A549 (cell line): ENCODE measurements around the gene KCNQ2.

Experiments used
- CBX2 ChIP-seq: fragments of 200-600 bp; sonication (generic); IDR thresholded peaks from 2 replicates; pipeline ENCODE4 v1.6.1; 2016; ENCODE audit warnings: low read depth, mild to moderate bottlenecking, borderline replicate concordance
- CEBPB ChIP-seq, 2 experiments: fragments of >200 bp in 1 of 2; sonication (Bioruptor Twin) in 1 of 2; formaldehyde crosslinking in 1 of 2; IDR thresholded peaks; 2 replicates each; pipeline ENCODE4 v1.6.1; 2012 to 2016
- CHD2 ChIP-seq: fragments of 150-350 bp; IDR thresholded peaks from 2 replicates; pipeline ENCODE4 v1.6.1; 2014; ENCODE audit warnings: low read length; ENCODE audit not compliant: partially characterized antibody
- CHD4 ChIP-seq: fragments of 200-600 bp; sonication (generic); IDR thresholded peaks from 2 replicates; pipeline ENCODE4 v1.6.1; 2016; ENCODE audit warnings: antibody characterized with exemption, mild to moderate bottlenecking, borderline replicate concordance
- EP300 ChIP-seq, 2 experiments: fragments of >200 bp; sonication (Bioruptor Twin); formaldehyde crosslinking; IDR thresholded peaks; 2 replicates in 1 of 2; 3 replicates in 1 of 2; pipeline ENCODE4 v1.6.1; 2016 to 2017
- FOXS1 ChIP-seq: fragments of 250-450 bp; sonication (Bioruptor Pico); IDR thresholded peaks from 2 replicates; pipeline ENCODE4 v1.5.0; 2020; ENCODE audit warnings: mild to moderate bottlenecking, moderate library complexity
- JUN ChIP-seq, 2 experiments: fragments of >200 bp; sonication (Bioruptor Twin); formaldehyde crosslinking; IDR thresholded peaks; 2 replicates in 1 of 2; 3 replicates in 1 of 2; pipeline ENCODE4 v1.6.1; 2016 to 2017
- POLR2A ChIP-seq: IDR thresholded peaks from 2 replicates; pipeline ENCODE4 v1.6.1; 2012; ENCODE audit warnings: mild to moderate bottlenecking, low read length
- RAD21 ChIP-seq, 2 experiments: fragments of >200 bp in 1 of 2; sonication (Bioruptor Twin) in 1 of 2; formaldehyde crosslinking in 1 of 2; IDR thresholded peaks in 1 of 2; conservative IDR thresholded peaks in 1 of 2; 2 replicates in 1 of 2; 3 replicates in 1 of 2; pipeline ENCODE4 v1.6.1; 2012 to 2018; ENCODE audit warnings: inconsistent platforms in 1 of 2
- RCOR1 ChIP-seq: fragments of 150-350 bp; IDR thresholded peaks from 2 replicates; pipeline ENCODE4 v1.6.1; 2014; ENCODE audit warnings: antibody characterized with exemption, low read length, low read depth
- SREBF2 ChIP-seq: fragments of 450-650 bp; IDR thresholded peaks from 2 replicates; pipeline ENCODE4 v1.6.1; 2014; ENCODE audit warnings: mild to moderate bottlenecking, moderate library complexity
- TP53 ChIP-seq: fragments of 250-450 bp; sonication (Bioruptor Pico); IDR thresholded peaks from 2 replicates; pipeline ENCODE4 v1.5.0; 2021; ENCODE audit warnings: mild to moderate bottlenecking, moderate library complexity
- TF ChIP-seq, protein P1 (sequence below): fragments of >200 bp; sonication (Bioruptor Twin); formaldehyde crosslinking; IDR thresholded peaks from 3 replicates; pipeline ENCODE4 v1.5.1; 2016
- TF ChIP-seq, protein P2 (sequence below): IDR thresholded peaks from 2 replicates; pipeline ENCODE4 v1.6.1; 2012

DNA sequence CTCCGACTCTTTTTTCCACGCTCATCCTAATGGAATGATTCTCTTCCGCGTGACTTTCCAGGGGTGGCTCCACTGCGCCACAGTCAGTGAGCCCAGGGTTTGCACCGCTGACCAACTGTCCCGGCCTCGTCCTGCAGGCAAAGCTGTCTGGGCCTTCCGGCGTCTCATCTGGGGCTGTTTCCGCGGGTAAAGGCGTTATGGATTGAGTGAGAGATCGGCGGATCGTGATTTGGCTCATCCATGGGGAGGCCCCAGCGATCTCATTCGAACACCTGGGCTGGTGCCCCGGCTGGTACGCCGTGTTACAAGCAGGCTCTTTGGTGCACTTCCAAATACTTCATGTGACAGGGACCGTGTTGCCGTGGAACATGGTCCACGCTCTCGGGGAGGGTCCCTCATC is 47.8 kb downstream of the KCNQ2 start:
- TF ChIP-seq SREBF2: no peak
- TF ChIP-seq, protein P1, sequence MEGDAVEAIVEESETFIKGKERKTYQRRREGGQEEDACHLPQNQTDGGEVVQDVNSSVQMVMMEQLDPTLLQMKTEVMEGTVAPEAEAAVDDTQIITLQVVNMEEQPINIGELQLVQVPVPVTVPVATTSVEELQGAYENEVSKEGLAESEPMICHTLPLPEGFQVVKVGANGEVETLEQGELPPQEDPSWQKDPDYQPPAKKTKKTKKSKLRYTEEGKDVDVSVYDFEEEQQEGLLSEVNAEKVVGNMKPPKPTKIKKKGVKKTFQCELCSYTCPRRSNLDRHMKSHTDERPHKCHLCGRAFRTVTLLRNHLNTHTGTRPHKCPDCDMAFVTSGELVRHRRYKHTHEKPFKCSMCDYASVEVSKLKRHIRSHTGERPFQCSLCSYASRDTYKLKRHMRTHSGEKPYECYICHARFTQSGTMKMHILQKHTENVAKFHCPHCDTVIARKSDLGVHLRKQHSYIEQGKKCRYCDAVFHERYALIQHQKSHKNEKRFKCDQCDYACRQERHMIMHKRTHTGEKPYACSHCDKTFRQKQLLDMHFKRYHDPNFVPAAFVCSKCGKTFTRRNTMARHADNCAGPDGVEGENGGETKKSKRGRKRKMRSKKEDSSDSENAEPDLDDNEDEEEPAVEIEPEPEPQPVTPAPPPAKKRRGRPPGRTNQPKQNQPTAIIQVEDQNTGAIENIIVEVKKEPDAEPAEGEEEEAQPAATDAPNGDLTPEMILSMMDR: no peak
- no peak for TF ChIP-seq CBX2
- TF ChIP-seq FOXS1: no peak
- no peak for TF ChIP-seq JUN (IDR thresholded peaks at IDR 0.05)
- no peak for TF ChIP-seq CEBPB (IDR thresholded peaks at IDR 0.05)
- no peak for TF ChIP-seq CHD2
- TF ChIP-seq POLR2A: no peak
- TF ChIP-seq RAD21 (conservative IDR thresholded peaks at IDR 0.05 in 1 of 2, IDR thresholded peaks at IDR 0.05 in 1 of 2): no peak
- no peak for TF ChIP-seq EP300 (IDR thresholded peaks at IDR 0.05)
- no peak for TF ChIP-seq RCOR1
- no peak for TF ChIP-seq TP53 (CRISPR knock-in tag)
- TF ChIP-seq, protein P2, sequence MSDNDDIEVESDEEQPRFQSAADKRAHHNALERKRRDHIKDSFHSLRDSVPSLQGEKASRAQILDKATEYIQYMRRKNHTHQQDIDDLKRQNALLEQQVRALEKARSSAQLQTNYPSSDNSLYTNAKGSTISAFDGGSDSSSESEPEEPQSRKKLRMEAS: no peak
- TF ChIP-seq CHD4: no peak
